Tibial artery (tissue), 4 donors: ENCODE measurements around the gene RARB.

Experiments used
- DNase-seq, 2 donors: peaks; one replicate each; pipeline ENCODE4 v3.0.0-alpha.2; 2019
- H3K27ac ChIP-seq, 2 donors: fragments of 200-600 bp; sonication (generic) in 1 of 2; 1 replicate in 1 of 2; 2 replicates in 1 of 2; pipeline ENCODE4 v1.5.1; 2018 to 2019; ENCODE audit warnings: mild to moderate bottlenecking in 1 of 2
- H3K27me3 ChIP-seq, 2 donors: fragments of 200-600 bp; sonication (generic) in 1 of 2; one replicate each; pipeline versions ENCODE4 v1.5.1 to v1.6.0; 2016 to 2019
- H3K36me3 ChIP-seq, 3 donors: fragments of 200-600 bp; sonication (generic) in 2 of 3; one replicate each; pipeline ENCODE4 v1.5.1; 2016 to 2019; ENCODE audit warnings: mild to moderate bottlenecking in 2 of 3
- H3K4me1 ChIP-seq, 4 donors: fragments of 200-600 bp; sonication (generic) in 2 of 4; 1 replicate in 3 of 4; 2 replicates in 1 of 4; pipeline ENCODE4 v1.5.1; 2016 to 2019
- H3K4me3 ChIP-seq, 2 donors: fragments of 200-600 bp; sonication (generic) in 1 of 2; 1 replicate in 1 of 2; 2 replicates in 1 of 2; pipeline ENCODE4 v1.5.1; 2018 to 2019; ENCODE audit warnings: mild to moderate bottlenecking in 2 of 2
- H3K9me3 ChIP-seq, 3 donors: fragments of 200-600 bp; sonication (generic) in 1 of 3; one replicate each; pipeline ENCODE4 v1.5.1; 2016 to 2019
- CTCF ChIP-seq, 2 experiments: fragments of 200-600 bp in 1 of 2; fragments of 450-650 bp in 1 of 2; IDR thresholded peaks; one replicate each; pipeline ENCODE4 v1.5.1; 2017 to 2019; ENCODE audit warnings: antibody characterized with exemption in 2 of 2, mild to moderate bottlenecking in 1 of 2, moderate library complexity in 1 of 2
- intact Hi-C: fragments of 100-400 bp; cut with DNase I; formaldehyde crosslinking; loops from one replicate; pipeline ENCODE4 v1.15.0; 2023; ENCODE audit warnings: low total_unique reads

RARB gene

GRCh38 chr3:25580534-25580933 is 152.5 kb downstream of the RARB start:
- DNase-seq, result no peak
- Histone ChIP-seq H3K4me3 (no peak overlapping the region), H3K36me3 (peaks cover 0 to 18% (median 5%) of the 10 kb centered on the region in 3 donors), H3K27ac (no peak overlapping the region), H3K9me3 (no peaks in the 10 kb centered on the region), H3K4me1 (no peaks in the 10 kb centered on the region), H3K27me3 (no peaks in the 10 kb centered on the region)
- intact Hi-C loops, result no loop called here
- TF ChIP-seq CTCF (IDR thresholded peaks at IDR 0.05), result no peak

GRCh38 chr3:25581335-25581734 is 153.3 kb downstream of the RARB start:
- no peak for TF ChIP-seq CTCF (IDR thresholded peaks at IDR 0.05)
- intact Hi-C loops, result no loop called here

GRCh38 chr3:25581823-25582222 is 153.8 kb downstream of the RARB start:
- Histone ChIP-seq H3K9me3 (no peaks in the 10 kb centered on the region), H3K27me3 (no peaks in the 10 kb centered on the region), H3K36me3 (peaks cover 0 to 23% (median 5%) of the 10 kb centered on the region in 3 donors), H3K4me3 (no peak overlapping the region), H3K4me1 (no peaks in the 10 kb centered on the region), H3K27ac (no peak overlapping the region)
- no peak for DNase-seq
- intact Hi-C loops, result no loop called here
- no peak for TF ChIP-seq CTCF (IDR thresholded peaks at IDR 0.05)

More at GRCh38 chr3:25581335-25581734, 153.3 kb downstream of the RARB start:
- H3K36me3 ChIP-seq, result peaks cover 0 to 23% (median 5%) of the 10 kb centered on the region in 3 donors
- H3K27me3 ChIP-seq, result no peaks in the 10 kb centered on the region
- no peak overlapping the region for H3K4me3 ChIP-seq
- H3K4me1 ChIP-seq, result no peaks in the 10 kb centered on the region
- H3K9me3 ChIP-seq, result no peaks in the 10 kb centered on the region
- no peak for DNase-seq
- no peak overlapping the region for H3K27ac ChIP-seq

GRCh38 chr3:25582242-25582641 is 154.2 kb downstream of the RARB start:
- Histone ChIP-seq H3K4me1 (no peaks in the 10 kb centered on the region), H3K4me3 (no peak overlapping the region), H3K27ac (no peak overlapping the region), H3K36me3 (peaks cover 0 to 23% (median 5%) of the 10 kb centered on the region in 3 donors), H3K27me3 (no peaks in the 10 kb centered on the region), H3K9me3 (no peaks in the 10 kb centered on the region)
- DNase-seq, result no peak
- intact Hi-C loops, result no loop called here
- TF ChIP-seq CTCF (IDR thresholded peaks at IDR 0.05), result no peak

GRCh38 chr3:25583343-25583742 is 155.3 kb downstream of the RARB start:
- H3K4me3 ChIP-seq, result no peak overlapping the region
- H3K36me3 ChIP-seq, result peaks cover 0 to 23% (median 5%) of the 10 kb centered on the region in 3 donors
- DNase-seq, result no peak
- H3K27me3 ChIP-seq, result no peaks in the 10 kb centered on the region
- H3K9me3 ChIP-seq, result no peaks in the 10 kb centered on the region
- no peak overlapping the region for H3K27ac ChIP-seq
- intact Hi-C loops, result no loop called here
- H3K4me1 ChIP-seq, result no peaks in the 10 kb centered on the region
- TF ChIP-seq CTCF (IDR thresholded peaks at IDR 0.05), result no peak
